Endothelial cell of umbilical vein (primary cell): ENCODE data around the gene IL10RA. TPM values are rescaled to one million over a fixed set of nuclear protein-coding genes. Genes with fewer than 3 reads are reported as not detected.

Experiments used
- BruUV-seq: library from RNA; stranded (reverse); fragments of 400-500 nt; replicated peaks from 2 replicates; lab custom pipeline; 2021; lab: Mats Ljungman, UMichigan
- CTCF ChIA-PET: fragments of 300-600, 350-600 bp; sonication (Branson Sonifier 250); formaldehyde crosslinking; loops from one replicate; lab custom pipeline; 2021; ENCODE audit warnings: antibody characterized with exemption, inconsistent platforms; lab: Charles Lee
- POLR2A ChIA-PET: fragments of 300-600, 350-600 bp; sonication (Branson Sonifier 250); formaldehyde crosslinking; loops from one replicate; lab custom pipeline; 2021; ENCODE audit warnings: antibody characterized with exemption, inconsistent platforms; lab: Charles Lee
- DNase-seq: peaks from one replicate; pipeline ENCODE4 v3.0.0-alpha.2; 2011; ENCODE audit warnings: low read depth, low spot score
- FAIRE-seq: peaks from 2 replicates; lab custom pipeline; 2011; peaks lifted over from hg19 to GRCh38; lab: Jason Lieb, UNC
- H2AFZ ChIP-seq: 2 replicates; pipeline ENCODE4 v1.6.0; 2012; ENCODE audit warnings: low read depth, low read length, control low read depth, inconsistent platforms
- H3K27ac ChIP-seq: 2 replicates; pipeline ENCODE4 v1.5.1; 2011; ENCODE audit warnings: low read depth, mild to moderate bottlenecking, control low read depth, low read length, moderate library complexity; ENCODE audit not compliant: insufficient read depth
- H3K27me3 ChIP-seq, 2 experiments: 2 replicates each; pipeline versions ENCODE4 v1.6.0 to v1.6.1; 2011; ENCODE audit warnings: low read length in 2 of 2, mixed read lengths in 1 of 2; ENCODE audit not compliant: control insufficient read depth in 2 of 2, insufficient read depth in 2 of 2
- H3K36me3 ChIP-seq, 2 experiments: 2 replicates in 1 of 2; 3 replicates in 1 of 2; pipeline ENCODE4 v1.5.1; 2011; ENCODE audit warnings: low read length in 2 of 2, mild to moderate bottlenecking in 1 of 2, moderate library complexity in 1 of 2; ENCODE audit not compliant: control insufficient read depth in 2 of 2, insufficient read depth in 2 of 2; ENCODE audit errors: extremely low read depth in 1 of 2
- H3K4me1 ChIP-seq: 3 replicates; pipeline ENCODE4 v1.5.1; 2011; ENCODE audit warnings: mild to moderate bottlenecking, low read length; ENCODE audit not compliant: control insufficient read depth, insufficient read depth; ENCODE audit errors: extremely low read depth
- H3K4me2 ChIP-seq: 2 replicates; pipeline ENCODE4 v1.6.1; 2011; ENCODE audit warnings: low read length, control low read depth, mixed read lengths; ENCODE audit not compliant: insufficient read depth
- H3K4me3 ChIP-seq, 3 experiments: fragments of 200-600 bp in 1 of 3; sonication (generic), shearing (Covaris generic) in 1 of 3; replicated peaks in 1 of 3; 2 replicates each; pipeline ENCODE4 v1.5.1; 2011 to 2016; ENCODE audit warnings: control low read depth in 3 of 3, low read length in 3 of 3, mild to moderate bottlenecking in 2 of 3, inconsistent platforms in 1 of 3, low read depth in 1 of 3, moderate library complexity in 1 of 3; ENCODE audit not compliant: insufficient read depth in 1 of 3
- H3K79me2 ChIP-seq: 2 replicates; pipeline ENCODE4 v1.6.0; 2012; ENCODE audit warnings: low read length, inconsistent platforms; ENCODE audit not compliant: control insufficient read depth, insufficient read depth
- H3K9ac ChIP-seq: replicated peaks from 2 replicates; pipeline ENCODE3; 2011; ENCODE audit warnings: low read length, control low read depth; ENCODE audit not compliant: insufficient read depth; ENCODE audit errors: extremely low read depth
- H3K9me1 ChIP-seq: replicated peaks from 3 replicates; pipeline ENCODE4 v1.6.0; 2011; ENCODE audit warnings: mild to moderate bottlenecking, low read length; ENCODE audit not compliant: control insufficient read depth, insufficient read depth; ENCODE audit errors: extremely low read depth
- H3K9me3 ChIP-seq: replicated peaks from 2 replicates; pipeline ENCODE4 v1.5.1; 2012; ENCODE audit warnings: low read length, inconsistent platforms; ENCODE audit not compliant: control insufficient read depth, insufficient read depth
- H4K20me1 ChIP-seq: replicated peaks from 2 replicates; pipeline ENCODE3; 2011; ENCODE audit warnings: mild to moderate bottlenecking, low read length; ENCODE audit not compliant: control insufficient read depth, insufficient read depth; ENCODE audit errors: extremely low read depth
- EZH2 ChIP-seq: IDR thresholded peaks from 2 replicates; pipeline ENCODE4 v1.6.1; 2012; ENCODE audit warnings: borderline replicate concordance, low read depth, mild to moderate bottlenecking, moderate library complexity, low read length, inconsistent platforms; ENCODE audit not compliant: severe bottlenecking
- FOS ChIP-seq: IDR thresholded peaks from 2 replicates; pipeline ENCODE4 v1.6.1; 2011; ENCODE audit warnings: mild to moderate bottlenecking, low read length, moderate library complexity, borderline replicate concordance; ENCODE audit not compliant: insufficient read depth
- GATA2 ChIP-seq: IDR thresholded peaks from 2 replicates; pipeline ENCODE4 v1.7.0; 2011; ENCODE audit warnings: low read depth, mild to moderate bottlenecking, moderate library complexity, mixed read lengths, low read length; ENCODE audit not compliant: insufficient read length, insufficient read depth
- JUN ChIP-seq: IDR thresholded peaks from 2 replicates; pipeline ENCODE4 v1.6.1; 2011; ENCODE audit warnings: borderline replicate concordance, low read depth; ENCODE audit not compliant: insufficient read length, insufficient read depth
- MYC ChIP-seq: IDR thresholded peaks from one replicate; pipeline ENCODE4 v1.6.1; 2011; ENCODE audit warnings: mild to moderate bottlenecking, low read depth, low read length
- POLR2A ChIP-seq: IDR thresholded peaks from 2 replicates; pipeline ENCODE4 v1.6.1; 2012; ENCODE audit warnings: low read depth, mild to moderate bottlenecking, control low read depth, low read length
- POLR2AphosphoS5 ChIP-seq: IDR thresholded peaks from 2 replicates; pipeline ENCODE4 v1.6.1; 2012; ENCODE audit warnings: low read depth, mild to moderate bottlenecking, control low read depth, low read length, moderate library complexity; ENCODE audit not compliant: insufficient read depth
- dilution Hi-C: fragments of 300-500 bp; cut with MboI; formaldehyde crosslinking; loops from one replicate; pipeline ENCODE4 v1.15.0; 2019; ENCODE audit warnings: low sequenced_read_pairs; ENCODE audit not compliant: extremely low pct_ligation_motif_present
- intact Hi-C: fragments of 100-400 bp; cut with micrococcal nuclease; formaldehyde crosslinking; loops from one replicate; pipeline ENCODE4 v1.10.0; 2022
- polyA plus RNA-seq, 4 experiments: library from polyadenylated mRNA; depleted of rRNA in 3 of 4; stranded (reverse) in 3 of 4; unstranded in 1 of 4; fragments of >200 nt; gene quantifications; 2 replicates each; pipeline versions ENCODE4 v1.2.1 to v1.2.3, GENCODE V29; 2011 to 2012; ENCODE audit warnings: missing spikeins in 1 of 4
- total RNA-seq: library from RNA; stranded (reverse); gene quantifications from 2 replicates; pipeline ENCODE4 v1.2.3, GENCODE V29; 2021
- TF ChIP-seq, protein P1 (sequence below): IDR thresholded peaks from 2 replicates; pipeline ENCODE4 v1.6.1; 2011; ENCODE audit not compliant: insufficient read depth, insufficient read length
- TF ChIP-seq, protein P2 (sequence below), 2 donors: IDR thresholded peaks; 1 replicate in 1 of 2; 2 replicates in 1 of 2; pipeline ENCODE4 v1.5.1; 2011; ENCODE audit warnings: low read length in 2 of 2, mild to moderate bottlenecking in 2 of 2, moderate library complexity in 2 of 2, control low read depth in 1 of 2, inconsistent platforms in 1 of 2, low read depth in 1 of 2; ENCODE audit not compliant: insufficient read depth in 1 of 2; ENCODE audit errors: extremely low read depth in 1 of 2

IL10RA gene
- total and polyA plus RNA-seq, 2 donors (not counting 3 experiments of a cell fraction or from before 2014, with no cell fraction given) = 0.04 TPM; not detected in 1

DNA sequence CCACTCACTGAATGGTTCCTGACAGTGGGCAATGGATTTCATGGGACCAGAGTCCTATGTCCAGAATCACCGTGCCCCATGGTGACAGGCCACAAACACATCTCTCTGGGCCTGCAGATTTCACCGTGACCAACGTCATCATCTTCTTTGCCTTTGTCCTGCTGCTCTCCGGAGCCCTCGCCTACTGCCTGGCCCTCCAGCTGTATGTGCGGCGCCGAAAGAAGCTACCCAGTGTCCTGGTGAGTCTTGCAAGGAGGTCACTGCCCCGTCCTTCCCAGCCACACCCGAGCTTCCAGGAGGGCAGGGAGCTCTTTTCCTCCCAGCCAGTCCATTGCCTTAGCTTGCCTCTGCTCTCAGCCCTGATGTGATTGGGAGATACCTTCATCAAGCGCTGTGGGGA is 9.3 kb downstream of the IL10RA start:
- ChIA-PET CTCF (no interaction called here), POLR2A (no interaction called here)
- dilution Hi-C loops (no loop called here), intact Hi-C loops (no loop called here)
- no peak for DNase-seq
- no TSS peak for BruUV-seq
- no peaks in the 10 kb centered on the region for H3K9me3 ChIP-seq
- no peaks in the 10 kb centered on the region for H3K79me2 ChIP-seq
- H3K27me3 ChIP-seq = no peaks in the 10 kb centered on the region
- no peak overlapping the region for H3K9ac ChIP-seq
- no peaks in the 10 kb centered on the region for H3K4me1 ChIP-seq
- H3K4me2 ChIP-seq = no peak overlapping the region
- no peak overlapping the region for H2AFZ ChIP-seq
- no peak overlapping the region for H3K4me3 ChIP-seq
- H3K36me3 ChIP-seq = no peaks in the 10 kb centered on the region
- no peaks in the 10 kb centered on the region for H3K9me1 ChIP-seq
- TF ChIP-seq FOS (no peak), EZH2 (no peak), GATA2 (no peak), POLR2AphosphoS5 (no peak)
- TF ChIP-seq, protein P1, sequence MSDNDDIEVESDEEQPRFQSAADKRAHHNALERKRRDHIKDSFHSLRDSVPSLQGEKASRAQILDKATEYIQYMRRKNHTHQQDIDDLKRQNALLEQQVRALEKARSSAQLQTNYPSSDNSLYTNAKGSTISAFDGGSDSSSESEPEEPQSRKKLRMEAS = no peak
- H3K27ac ChIP-seq = no peak overlapping the region
- no peaks in the 10 kb centered on the region for H4K20me1 ChIP-seq
- no peak for FAIRE-seq

DNA sequence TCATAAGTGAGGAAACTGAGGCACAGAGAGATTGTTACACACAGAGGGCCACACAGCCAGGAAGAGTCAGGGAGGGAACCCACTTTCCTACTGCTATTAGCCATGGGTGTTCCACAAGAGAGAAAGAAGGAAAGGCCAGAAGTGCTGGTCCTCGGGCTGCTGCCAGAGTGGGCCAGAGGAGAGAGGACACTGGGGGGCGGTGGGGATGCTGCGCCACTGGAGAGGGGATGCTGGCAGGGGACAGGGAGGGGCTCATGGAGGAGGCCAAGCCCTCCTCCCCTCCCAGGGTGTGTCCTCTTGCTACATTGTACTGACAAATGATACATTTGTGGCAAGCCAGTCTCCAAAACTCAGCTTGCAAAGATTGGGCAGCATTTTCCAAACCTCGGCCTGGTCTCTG is 9.9 kb downstream of the IL10RA start:
- H3K9me3 ChIP-seq = no peaks in the 10 kb centered on the region
- DNase-seq (no peak), FAIRE-seq (no peak)
- dilution Hi-C loops = no loop called here
- TF ChIP-seq FOS (no peak), GATA2 (no peak), MYC (no peak), POLR2AphosphoS5 (no peak), POLR2A (no peak), JUN (no peak), EZH2 (no peak)
- TF ChIP-seq, protein P1 = no peak
- TF ChIP-seq, protein P2, sequence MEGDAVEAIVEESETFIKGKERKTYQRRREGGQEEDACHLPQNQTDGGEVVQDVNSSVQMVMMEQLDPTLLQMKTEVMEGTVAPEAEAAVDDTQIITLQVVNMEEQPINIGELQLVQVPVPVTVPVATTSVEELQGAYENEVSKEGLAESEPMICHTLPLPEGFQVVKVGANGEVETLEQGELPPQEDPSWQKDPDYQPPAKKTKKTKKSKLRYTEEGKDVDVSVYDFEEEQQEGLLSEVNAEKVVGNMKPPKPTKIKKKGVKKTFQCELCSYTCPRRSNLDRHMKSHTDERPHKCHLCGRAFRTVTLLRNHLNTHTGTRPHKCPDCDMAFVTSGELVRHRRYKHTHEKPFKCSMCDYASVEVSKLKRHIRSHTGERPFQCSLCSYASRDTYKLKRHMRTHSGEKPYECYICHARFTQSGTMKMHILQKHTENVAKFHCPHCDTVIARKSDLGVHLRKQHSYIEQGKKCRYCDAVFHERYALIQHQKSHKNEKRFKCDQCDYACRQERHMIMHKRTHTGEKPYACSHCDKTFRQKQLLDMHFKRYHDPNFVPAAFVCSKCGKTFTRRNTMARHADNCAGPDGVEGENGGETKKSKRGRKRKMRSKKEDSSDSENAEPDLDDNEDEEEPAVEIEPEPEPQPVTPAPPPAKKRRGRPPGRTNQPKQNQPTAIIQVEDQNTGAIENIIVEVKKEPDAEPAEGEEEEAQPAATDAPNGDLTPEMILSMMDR (IDR thresholded peaks at IDR 0.05; ENCODE audit: extremely low read depth in 1 of 2, insufficient read depth in 1 of 2, low read depth in 1 of 2, low read length in 2 of 2) = no peak
- no peaks in the 10 kb centered on the region for H4K20me1 ChIP-seq
- H3K4me3 ChIP-seq = no peak overlapping the region
- no peaks in the 10 kb centered on the region for H3K36me3 ChIP-seq
- H3K79me2 ChIP-seq = no peaks in the 10 kb centered on the region
- no peaks in the 10 kb centered on the region for H3K9me1 ChIP-seq
- H3K27me3 ChIP-seq = no peaks in the 10 kb centered on the region
- ChIA-PET CTCF (interaction anchor here (2.0 kb wide), 1 partner anchor 11 kb away, joined by 4 read pairs; no protein-coding TSS in a partner anchor), POLR2A (no interaction called here)
- no TSS peak for BruUV-seq
- H3K4me2 ChIP-seq = no peak overlapping the region
- H3K27ac ChIP-seq = no peak overlapping the region
- intact Hi-C loops = no loop called here
- no peak overlapping the region for H3K9ac ChIP-seq
- H3K4me1 ChIP-seq = no peaks in the 10 kb centered on the region
- H2AFZ ChIP-seq = no peak overlapping the region
